Bronchial epithelial cell (primary cell): ENCODE data around the gene TMEM252. TPM values are rescaled to one million over a fixed set of nuclear protein-coding genes. Genes with fewer than 3 reads are reported as not detected.

Source experiments
- DNase-seq: peaks from one replicate; pipeline ENCODE4 v3.0.0-alpha.2; 2010; ENCODE audit warnings: low read depth
- FAIRE-seq: peaks from 2 replicates; lab custom pipeline; 2011; peaks lifted over from hg19 to GRCh38; lab: Jason Lieb, UNC
- H3K27me3 ChIP-seq: 2 replicates; pipeline ENCODE4 v1.5.1; 2011; ENCODE audit warnings: low read length; ENCODE audit not compliant: control insufficient read depth, insufficient read depth
- H3K36me3 ChIP-seq: 2 replicates; pipeline ENCODE4 v1.5.1; 2011; ENCODE audit warnings: low read length; ENCODE audit not compliant: control insufficient read depth, insufficient read depth
- H3K4me3 ChIP-seq: 2 replicates; pipeline ENCODE4 v1.5.1; 2011; ENCODE audit warnings: mild to moderate bottlenecking, low read depth, low read length, control low read depth
- total RNA-seq: library from RNA; depleted of rRNA; stranded (reverse); fragments of >200 nt; gene quantifications from 2 replicates; pipeline ENCODE4 v1.2.1, GENCODE V29; 2014
- TF ChIP-seq, protein P1 (sequence below): IDR thresholded peaks from 2 replicates; pipeline ENCODE4 v1.5.1; 2011; ENCODE audit warnings: mild to moderate bottlenecking, moderate library complexity, low read length, control low read depth, inconsistent platforms; ENCODE audit not compliant: insufficient read depth, severe bottlenecking

The TMEM252 gene
- total RNA-seq, 1 donor from 2014 or later = not detected

DNA sequence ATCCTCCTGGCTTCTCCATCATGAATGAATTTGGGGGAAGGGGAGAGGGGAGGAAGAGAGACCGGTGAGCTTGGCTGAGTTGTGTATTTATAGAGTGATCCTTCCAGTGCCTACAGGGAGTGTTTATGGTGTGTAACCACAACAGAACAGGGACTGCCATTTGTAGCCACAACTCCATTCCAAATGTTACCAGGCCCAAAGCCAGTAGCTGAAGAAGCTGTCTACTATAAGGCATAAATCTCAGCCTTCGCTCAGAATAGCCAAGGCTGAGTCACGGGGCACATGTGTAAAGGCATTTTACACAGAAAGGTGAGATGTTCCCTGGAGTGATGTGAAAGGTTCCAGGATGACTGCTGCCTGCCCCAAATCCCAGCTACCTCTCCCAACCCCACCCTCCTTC is 2.5 kb downstream of the TMEM252 start:
- TF ChIP-seq, protein P1, sequence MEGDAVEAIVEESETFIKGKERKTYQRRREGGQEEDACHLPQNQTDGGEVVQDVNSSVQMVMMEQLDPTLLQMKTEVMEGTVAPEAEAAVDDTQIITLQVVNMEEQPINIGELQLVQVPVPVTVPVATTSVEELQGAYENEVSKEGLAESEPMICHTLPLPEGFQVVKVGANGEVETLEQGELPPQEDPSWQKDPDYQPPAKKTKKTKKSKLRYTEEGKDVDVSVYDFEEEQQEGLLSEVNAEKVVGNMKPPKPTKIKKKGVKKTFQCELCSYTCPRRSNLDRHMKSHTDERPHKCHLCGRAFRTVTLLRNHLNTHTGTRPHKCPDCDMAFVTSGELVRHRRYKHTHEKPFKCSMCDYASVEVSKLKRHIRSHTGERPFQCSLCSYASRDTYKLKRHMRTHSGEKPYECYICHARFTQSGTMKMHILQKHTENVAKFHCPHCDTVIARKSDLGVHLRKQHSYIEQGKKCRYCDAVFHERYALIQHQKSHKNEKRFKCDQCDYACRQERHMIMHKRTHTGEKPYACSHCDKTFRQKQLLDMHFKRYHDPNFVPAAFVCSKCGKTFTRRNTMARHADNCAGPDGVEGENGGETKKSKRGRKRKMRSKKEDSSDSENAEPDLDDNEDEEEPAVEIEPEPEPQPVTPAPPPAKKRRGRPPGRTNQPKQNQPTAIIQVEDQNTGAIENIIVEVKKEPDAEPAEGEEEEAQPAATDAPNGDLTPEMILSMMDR = no peak
- Histone ChIP-seq H3K36me3 (no peaks in the 10 kb centered on the region), H3K27me3 (no peaks in the 10 kb centered on the region), H3K4me3 (no peak overlapping the region)
- no peak for FAIRE-seq
- no peak for DNase-seq

DNA sequence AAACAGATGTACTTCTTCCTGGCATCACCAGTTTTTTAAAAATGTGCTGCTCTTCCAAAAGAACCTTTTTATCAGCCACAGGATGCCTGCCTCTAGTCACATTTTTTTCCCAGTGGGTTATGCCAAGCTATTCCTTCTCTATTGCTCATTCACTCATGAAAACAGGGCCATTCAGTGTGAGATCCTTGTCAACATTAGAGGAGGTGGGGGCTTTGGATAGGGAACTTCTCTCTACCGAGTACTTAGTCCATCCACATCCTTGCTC is 3.1 kb downstream of the TMEM252 start:
- Histone ChIP-seq H3K27me3 (no peaks in the 10 kb centered on the region), H3K36me3 (no peaks in the 10 kb centered on the region), H3K4me3 (no peak overlapping the region)
- FAIRE-seq (no peak), DNase-seq (no peak)
- TF ChIP-seq, protein P1 = no peak

DNA sequence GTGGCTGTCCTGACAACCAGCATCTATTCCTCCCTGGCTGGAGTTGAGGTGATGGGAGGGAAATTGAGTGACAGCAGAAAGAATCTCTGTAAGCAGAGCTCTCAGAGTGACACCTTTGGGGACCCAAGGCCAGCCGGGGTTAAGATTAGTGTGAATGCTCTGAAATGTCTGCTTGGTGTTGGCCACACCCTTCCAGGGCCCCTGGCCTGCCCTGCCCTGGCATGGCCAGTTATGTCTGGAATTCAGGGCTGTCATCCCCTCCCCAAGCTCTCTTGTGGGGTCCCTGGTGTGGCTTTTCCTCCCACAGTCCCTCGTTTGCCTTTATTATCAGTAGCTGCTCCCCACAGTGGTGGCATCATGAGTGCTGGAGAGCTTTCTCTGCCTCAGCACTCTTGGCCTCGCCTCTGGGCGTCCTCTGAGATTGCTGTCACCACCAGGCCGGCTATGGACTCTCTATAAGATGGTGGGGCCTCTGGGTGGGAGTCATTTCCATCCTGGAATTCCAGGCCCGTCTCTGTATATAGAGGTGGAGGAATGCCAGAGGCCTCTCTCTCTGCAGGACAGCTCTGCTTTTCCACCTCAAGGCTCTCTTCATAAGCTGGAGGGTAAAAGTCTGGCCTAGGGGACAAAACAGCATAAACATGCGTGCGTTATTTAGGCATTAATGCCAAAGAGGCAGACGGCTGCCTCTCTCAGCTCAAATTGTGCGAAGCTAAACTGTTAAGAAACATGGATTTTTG is 3.6 kb downstream of the TMEM252 start:
- no peaks in the 10 kb centered on the region for H3K27me3 ChIP-seq
- TF ChIP-seq, protein P1 = no peak
- H3K36me3 ChIP-seq = no peaks in the 10 kb centered on the region
- no peak for DNase-seq
- FAIRE-seq = no peak
- no peak overlapping the region for H3K4me3 ChIP-seq

DNA sequence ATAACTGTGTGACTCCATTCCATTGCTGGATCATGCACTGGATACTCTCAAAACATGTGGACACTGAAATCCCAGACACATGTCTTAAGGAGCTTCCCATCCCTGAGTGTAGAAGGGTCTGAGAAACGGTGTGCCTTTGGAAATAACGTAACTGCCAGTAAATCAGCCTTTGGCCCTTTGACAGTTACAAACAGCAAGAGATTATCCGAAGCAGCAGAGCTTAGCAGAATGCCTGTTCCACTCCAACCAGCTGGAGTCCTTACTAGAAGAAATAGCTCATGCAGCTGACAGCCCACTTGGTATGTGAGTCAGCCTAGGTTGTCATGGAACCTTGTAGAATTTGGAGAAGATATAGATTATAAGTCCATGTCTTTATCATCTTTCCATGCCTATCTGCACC is 7.0 kb downstream of the TMEM252 start:
- H3K4me3 ChIP-seq = no peak overlapping the region
- no peaks in the 10 kb centered on the region for H3K36me3 ChIP-seq
- TF ChIP-seq, protein P1 = no peak
- FAIRE-seq = peak; percentile 72
- H3K27me3 ChIP-seq = no peaks in the 10 kb centered on the region
- no peak for DNase-seq

DNA sequence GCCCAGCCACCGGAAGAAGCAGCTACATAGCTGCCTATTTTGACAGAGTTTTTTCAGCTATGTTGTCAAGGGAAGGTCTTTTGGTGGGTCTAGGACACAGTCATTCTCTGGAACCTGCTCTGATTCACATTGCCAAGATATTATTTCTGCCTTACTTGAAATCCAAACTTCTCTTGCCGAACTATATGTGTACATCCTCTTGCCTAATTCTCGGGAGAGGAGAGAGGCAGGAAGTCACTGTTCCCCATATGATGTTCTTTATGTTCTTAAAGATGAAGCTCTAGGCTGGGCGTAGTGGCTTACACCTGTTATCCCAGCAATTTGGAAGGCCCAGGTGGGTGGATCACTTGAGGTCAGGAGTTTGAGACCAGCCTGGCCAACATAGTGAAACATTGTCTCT is 8.6 kb downstream of the TMEM252 start:
- no peak for DNase-seq
- no peaks in the 10 kb centered on the region for H3K36me3 ChIP-seq
- H3K27me3 ChIP-seq = no peaks in the 10 kb centered on the region
- H3K4me3 ChIP-seq = no peak overlapping the region
- FAIRE-seq = no peak
- TF ChIP-seq, protein P1 = no peak

DNA sequence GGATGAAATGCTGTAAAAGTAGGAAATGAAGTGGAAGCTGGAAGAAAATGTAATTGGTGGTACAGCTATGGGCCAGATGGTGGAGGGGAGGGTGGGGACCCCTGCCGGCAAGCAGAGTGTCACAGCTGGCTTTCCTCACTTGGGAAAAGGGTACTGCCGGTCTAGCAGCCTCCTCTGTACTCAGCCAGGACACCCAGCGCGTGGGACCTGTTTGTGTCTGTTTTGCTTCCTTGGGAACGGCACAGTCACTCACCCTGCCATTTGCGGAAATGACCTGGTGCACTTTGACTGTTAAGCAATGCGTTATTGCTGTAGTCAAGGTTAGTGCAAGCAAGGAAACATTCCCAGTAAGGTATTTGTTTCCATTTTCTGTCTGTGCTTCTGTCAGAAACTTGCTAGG is 10.1 kb downstream of the TMEM252 start:
- FAIRE-seq = no peak

More for the DNA sequence above, 10.1 kb downstream of the TMEM252 start:
- DNase-seq = no peak
- no peak overlapping the region for H3K4me3 ChIP-seq
- no peaks in the 10 kb centered on the region for H3K36me3 ChIP-seq
- H3K27me3 ChIP-seq = no peaks in the 10 kb centered on the region
- TF ChIP-seq, protein P1 = no peak
